C4-2B (cell line): Measurements from ENCODE around the gene AGAP1.

Experiments
- ZFX ChIP-seq: fragments of 450-650 bp; IDR thresholded peaks from 2 replicates; pipeline ENCODE4 v1.6.1; 2017
- TF ChIP-seq, protein P1 (sequence below): fragments of 450-650 bp; conservative IDR thresholded peaks from 2 replicates; pipeline ENCODE4 v1.5.1; 2017; ENCODE audit warnings: mild to moderate bottlenecking

DNA sequence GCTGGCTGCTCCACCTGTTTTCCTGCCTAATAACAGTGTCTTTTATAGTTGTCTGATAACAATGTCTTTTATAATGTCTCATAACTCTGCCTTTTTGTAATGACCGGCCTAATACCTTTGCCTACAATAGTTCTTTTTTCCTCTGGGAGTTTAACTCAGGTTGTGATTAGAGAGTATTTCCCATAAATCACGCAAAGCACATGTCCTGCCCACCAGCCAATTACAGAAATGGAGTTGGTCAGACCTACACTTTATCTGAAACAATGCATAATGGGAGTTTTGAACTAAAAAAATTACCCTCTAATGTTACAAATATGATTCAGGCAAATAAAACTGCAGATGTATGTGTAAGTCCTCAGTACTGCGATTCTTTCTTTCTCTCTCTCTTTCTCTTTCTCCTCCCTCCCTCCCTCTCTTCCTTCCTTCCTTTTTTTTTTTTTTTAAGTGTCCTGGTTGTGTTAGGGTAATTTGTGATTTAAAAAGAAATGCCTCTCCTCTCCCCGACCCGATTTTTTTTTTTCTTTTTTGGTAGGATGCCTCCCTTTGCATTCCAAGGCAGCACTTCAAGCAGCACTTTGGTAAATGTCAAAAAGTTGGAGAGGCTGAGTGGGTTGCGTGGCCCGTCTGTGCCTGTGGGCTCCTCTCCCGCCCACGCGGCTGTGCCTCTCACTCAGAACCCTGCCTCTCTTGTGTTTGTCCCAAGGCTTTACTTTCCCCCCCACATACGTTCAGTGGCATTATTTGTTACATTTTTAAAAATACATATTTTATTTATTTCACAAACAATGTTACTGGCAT is 147.3 kb downstream of the AGAP1 start:
- TF ChIP-seq, protein P1, sequence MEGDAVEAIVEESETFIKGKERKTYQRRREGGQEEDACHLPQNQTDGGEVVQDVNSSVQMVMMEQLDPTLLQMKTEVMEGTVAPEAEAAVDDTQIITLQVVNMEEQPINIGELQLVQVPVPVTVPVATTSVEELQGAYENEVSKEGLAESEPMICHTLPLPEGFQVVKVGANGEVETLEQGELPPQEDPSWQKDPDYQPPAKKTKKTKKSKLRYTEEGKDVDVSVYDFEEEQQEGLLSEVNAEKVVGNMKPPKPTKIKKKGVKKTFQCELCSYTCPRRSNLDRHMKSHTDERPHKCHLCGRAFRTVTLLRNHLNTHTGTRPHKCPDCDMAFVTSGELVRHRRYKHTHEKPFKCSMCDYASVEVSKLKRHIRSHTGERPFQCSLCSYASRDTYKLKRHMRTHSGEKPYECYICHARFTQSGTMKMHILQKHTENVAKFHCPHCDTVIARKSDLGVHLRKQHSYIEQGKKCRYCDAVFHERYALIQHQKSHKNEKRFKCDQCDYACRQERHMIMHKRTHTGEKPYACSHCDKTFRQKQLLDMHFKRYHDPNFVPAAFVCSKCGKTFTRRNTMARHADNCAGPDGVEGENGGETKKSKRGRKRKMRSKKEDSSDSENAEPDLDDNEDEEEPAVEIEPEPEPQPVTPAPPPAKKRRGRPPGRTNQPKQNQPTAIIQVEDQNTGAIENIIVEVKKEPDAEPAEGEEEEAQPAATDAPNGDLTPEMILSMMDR, result no peak
- no peak for TF ChIP-seq ZFX
